ENCODE measurements around the gene ANK2.

GRCh38 chr4:113222471-113222870 is 173.0 kb downstream of the ANK2 start:
- no peak for TF ChIP-seq GATA2 (IDR thresholded peaks at IDR 0.05; ENCODE audit: low read depth, low read length)
- no peak for TF ChIP-seq GATA3 (IDR thresholded peaks at IDR 0.05; ENCODE audit: low read depth, low read length)
